Colonic mucosa (tissue), 4 donors: ENCODE data around the gene TTC7B. TPM values are rescaled to one million over a fixed set of nuclear protein-coding genes. Genes with fewer than 3 reads are reported as not detected.
"Not testable (repeated sequence)": the region's sequence is repeated elsewhere in the genome, so short reads cannot be mapped to it uniquely, and the experiment has no call there.

Source experiments
- DNase-seq: peaks from one replicate; pipeline ENCODE4 v3.0.0-alpha.2; 2020
- H3K27ac ChIP-seq: fragments of 200-600 bp; one replicate; pipeline ENCODE4 v1.8.0; 2021
- H3K27me3 ChIP-seq: fragments of 200-600 bp; one replicate; pipeline ENCODE4 v1.8.0; 2021
- H3K36me3 ChIP-seq: fragments of 200-600 bp; one replicate; pipeline ENCODE4 v1.8.0; 2021
- H3K4me1 ChIP-seq: fragments of 200-600 bp; one replicate; pipeline ENCODE4 v1.8.0; 2021; ENCODE audit warnings: mild to moderate bottlenecking
- H3K4me3 ChIP-seq: fragments of 200-600 bp; one replicate; pipeline ENCODE4 v1.8.0; 2021
- H3K9ac ChIP-seq, 2 donors: one replicate each; pipeline ENCODE4 v1.7.0; 2013; ENCODE audit warnings: control low read depth in 2 of 2, low read depth in 2 of 2, low read length in 2 of 2
- H3K9me3 ChIP-seq: fragments of 200-600 bp; one replicate; pipeline ENCODE4 v1.8.0; 2021
- intact Hi-C: fragments of 100-400 bp; cut with DNase I; formaldehyde crosslinking; loops from one replicate; pipeline ENCODE4 v1.14.1; 2022
- total RNA-seq, 2 donors: library from RNA; stranded (reverse); fragmentation: NEBNext Ultra II Directional in 1 of 2; extraction: Animal tissue kit (Norgen Biotek cat#: 25700) in 1 of 2; gene quantifications; one replicate each; pipeline ENCODE4 v1.2.1, GENCODE V29; 2021
- TF ChIP-seq, protein P1 (sequence below): fragments of 200-600 bp; IDR thresholded peaks from one replicate; pipeline ENCODE4 v1.8.0; 2022; ENCODE audit warnings: antibody characterized with exemption, mild to moderate bottlenecking
- donor health status: healthy.
- donor health status: DM: no; HTN: no; CAD: no.
- donor health status: DM: no; HTN: no; CAD: no.

Gene TTC7B
- total RNA-seq, 2 donors from 2014 or later = 3.3 to 11.8 TPM

- TF ChIP-seq, protein P1, sequence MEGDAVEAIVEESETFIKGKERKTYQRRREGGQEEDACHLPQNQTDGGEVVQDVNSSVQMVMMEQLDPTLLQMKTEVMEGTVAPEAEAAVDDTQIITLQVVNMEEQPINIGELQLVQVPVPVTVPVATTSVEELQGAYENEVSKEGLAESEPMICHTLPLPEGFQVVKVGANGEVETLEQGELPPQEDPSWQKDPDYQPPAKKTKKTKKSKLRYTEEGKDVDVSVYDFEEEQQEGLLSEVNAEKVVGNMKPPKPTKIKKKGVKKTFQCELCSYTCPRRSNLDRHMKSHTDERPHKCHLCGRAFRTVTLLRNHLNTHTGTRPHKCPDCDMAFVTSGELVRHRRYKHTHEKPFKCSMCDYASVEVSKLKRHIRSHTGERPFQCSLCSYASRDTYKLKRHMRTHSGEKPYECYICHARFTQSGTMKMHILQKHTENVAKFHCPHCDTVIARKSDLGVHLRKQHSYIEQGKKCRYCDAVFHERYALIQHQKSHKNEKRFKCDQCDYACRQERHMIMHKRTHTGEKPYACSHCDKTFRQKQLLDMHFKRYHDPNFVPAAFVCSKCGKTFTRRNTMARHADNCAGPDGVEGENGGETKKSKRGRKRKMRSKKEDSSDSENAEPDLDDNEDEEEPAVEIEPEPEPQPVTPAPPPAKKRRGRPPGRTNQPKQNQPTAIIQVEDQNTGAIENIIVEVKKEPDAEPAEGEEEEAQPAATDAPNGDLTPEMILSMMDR = no peak
- Histone ChIP-seq H3K36me3 (no peaks in the 10 kb centered on the region), H3K27me3 (no peaks in the 10 kb centered on the region), H3K9me3 (no peaks in the 10 kb centered on the region), H3K4me3 (no peak overlapping the region), H3K27ac (no peak overlapping the region), H3K9ac (no peak overlapping the region), H3K4me1 (no peaks in the 10 kb centered on the region)
- no peak for DNase-seq
- intact Hi-C loops = no loop called here
Observed at GRCh38 chr14:90530523-90530922, 285.7 kb downstream of the TTC7B start.

DNA sequence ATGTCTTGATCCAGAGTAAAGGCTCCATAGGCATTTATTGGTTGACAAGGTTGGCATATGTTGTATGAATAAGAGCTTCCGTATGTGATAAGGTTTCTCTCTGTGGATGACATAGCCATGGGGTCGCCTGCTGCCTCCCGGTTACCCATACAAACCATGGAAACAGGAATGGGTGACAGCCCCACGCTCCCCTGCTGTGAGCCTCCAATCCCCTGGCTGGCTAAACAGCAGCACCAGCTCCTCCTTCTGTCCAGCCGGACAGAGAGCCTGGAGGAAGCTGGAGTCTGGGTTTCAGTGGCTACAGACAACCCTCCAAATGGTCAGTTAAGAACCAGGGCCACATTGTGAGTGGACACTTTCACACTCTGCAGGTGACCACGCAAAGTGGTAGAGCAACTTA, 288.3 kb downstream of the TTC7B start:
- TF ChIP-seq, protein P1 = no peak

GRCh38 chr14:90526536-90526935, 289.7 kb downstream of the TTC7B start:
- H3K27ac ChIP-seq, H3K36me3 ChIP-seq, H3K9me3 ChIP-seq, H3K9ac ChIP-seq, H3K4me3 ChIP-seq, H3K4me1 ChIP-seq, DNase-seq, H3K27me3 ChIP-seq, intact Hi-C loops: not testable (repeated sequence)

More for the DNA sequence above, 288.3 kb downstream of the TTC7B start:
- no peak for DNase-seq
- Histone ChIP-seq H3K4me1 (no peaks in the 10 kb centered on the region), H3K9ac (no peak overlapping the region), H3K27ac (no peak overlapping the region), H3K4me3 (no peak overlapping the region), H3K36me3 (no peaks in the 10 kb centered on the region), H3K9me3 (no peaks in the 10 kb centered on the region), H3K27me3 (no peaks in the 10 kb centered on the region)
- intact Hi-C loops = no loop called here

GRCh38 chr14:90525353-90526028, 290.7 kb downstream of the TTC7B start:
- H3K4me3 ChIP-seq, H3K36me3 ChIP-seq, H3K27me3 ChIP-seq, H3K9me3 ChIP-seq, DNase-seq, H3K4me1 ChIP-seq, intact Hi-C loops, H3K27ac ChIP-seq, H3K9ac ChIP-seq: not testable (repeated sequence)

DNA sequence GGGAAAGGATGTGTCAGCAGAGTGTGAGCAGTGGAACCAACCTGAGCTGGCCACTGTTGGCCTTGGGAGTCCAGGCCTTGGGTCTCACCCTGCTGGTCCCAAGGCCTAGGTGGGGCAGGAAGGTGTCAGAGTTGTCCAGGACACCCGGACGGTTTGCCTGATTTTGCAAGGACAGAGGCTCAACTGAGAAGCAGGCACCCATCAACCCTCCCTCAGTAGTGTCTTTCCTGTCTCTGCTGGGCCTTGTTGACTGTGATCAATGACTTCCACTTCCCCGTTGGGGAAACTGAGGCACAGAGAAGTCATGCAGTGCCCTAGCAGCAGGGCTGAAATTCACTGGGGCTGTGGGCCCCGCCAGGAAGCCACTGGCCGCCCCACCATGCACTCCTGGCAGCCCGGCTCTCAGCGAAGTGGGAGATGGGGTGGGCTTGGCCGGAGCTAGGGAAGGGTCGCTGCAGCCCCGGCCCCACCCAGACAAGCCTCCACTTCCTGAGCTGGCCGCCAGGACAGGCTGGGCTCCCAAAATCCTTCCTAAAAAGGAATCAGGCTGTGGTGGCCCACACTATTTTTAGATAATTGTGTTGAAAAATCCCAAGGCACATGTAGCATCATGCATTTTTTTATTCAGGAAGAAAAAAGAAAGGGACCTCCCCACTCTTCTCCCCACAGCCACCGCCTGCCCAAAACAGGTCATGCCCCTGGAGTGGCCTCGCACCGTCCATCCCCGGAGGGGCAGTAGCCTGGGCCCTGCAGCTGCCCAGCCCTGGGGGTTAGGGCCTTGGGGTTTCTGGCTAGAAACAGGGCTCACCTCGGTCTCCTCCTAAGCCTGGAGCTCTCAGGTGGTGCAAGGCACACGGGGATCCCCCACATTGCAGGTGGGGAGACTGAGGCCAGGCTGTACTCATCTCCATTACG, 292.0 kb downstream of the TTC7B start:
- TF ChIP-seq, protein P1 = no peak
- Histone ChIP-seq H3K9me3 (no peaks in the 10 kb centered on the region), H3K27ac (no peak overlapping the region), H3K4me1 (no peaks in the 10 kb centered on the region), H3K9ac (no peak overlapping the region), H3K4me3 (no peak overlapping the region), H3K36me3 (no peaks in the 10 kb centered on the region), H3K27me3 (no peaks in the 10 kb centered on the region)
- intact Hi-C loops = no loop called here
- DNase-seq = no peak

- Histone ChIP-seq H3K36me3 (no peaks in the 10 kb centered on the region), H3K9ac (no peak overlapping the region), H3K4me1 (peaks cover 2% of the 10 kb centered on the region), H3K27me3 (no peaks in the 10 kb centered on the region), H3K9me3 (no peaks in the 10 kb centered on the region), H3K27ac (no peak overlapping the region), H3K4me3 (no peak overlapping the region)
- intact Hi-C loops = no loop called here
- TF ChIP-seq, protein P1 = no peak
- DNase-seq = no peak
Observed at GRCh38 chr14:90523544-90523943, 292.7 kb downstream of the TTC7B start.
